ENCODE data around the gene TJP2.

TJP2 gene

GRCh38 chr9:69173891-69174615 is at the start of gene TJP2:
Gene TJP2 (plus strand): TSS chr9:69174277. CDS start chr9:69174373, 96 bp downstream.
- peak within 1 kb of the TSS; percentile 59 for H3K4me3 ChIP-seq (replicated peaks; ENCODE audit: low read depth, low read length)
- no peak for DNase-seq (ENCODE audit: extremely low read depth, low read depth)
- TF ChIP-seq CTCF (IDR thresholded peaks at IDR 0.05; ENCODE audit: low read depth, low read length, missing control alignments) = no peak

- TF ChIP-seq CTCF (IDR thresholded peaks at IDR 0.05; ENCODE audit: low read depth, low read length, missing control alignments) = no peak
- DNase-seq (ENCODE audit: extremely low read depth, low read depth) = peak; percentile 65
- H3K4me3 ChIP-seq (replicated peaks; ENCODE audit: low read depth, low read length) = no peak overlapping the region
Measured at GRCh38 chr9:69130456-69131441, 43.3 kb upstream of the TJP2 start.

- TF ChIP-seq CTCF (IDR thresholded peaks at IDR 0.05; ENCODE audit: low read depth, low read length, missing control alignments) = no peak
- peak; percentile 65 for DNase-seq (ENCODE audit: extremely low read depth, low read depth)
- H3K4me3 ChIP-seq (replicated peaks; ENCODE audit: low read depth, low read length) = no peak overlapping the region
Measured at GRCh38 chr9:69131682-69132081, 42.4 kb upstream of the TJP2 start.

GRCh38 chr9:69132361-69132760 is 41.7 kb upstream of the TJP2 start:
- no peak for DNase-seq (ENCODE audit: extremely low read depth, low read depth)
- no peak for TF ChIP-seq CTCF (IDR thresholded peaks at IDR 0.05; ENCODE audit: low read depth, low read length, missing control alignments)
- no peak overlapping the region for H3K4me3 ChIP-seq (replicated peaks; ENCODE audit: low read depth, low read length)

GRCh38 chr9:69134412-69134811 is 39.7 kb upstream of the TJP2 start:
- no peak for TF ChIP-seq CTCF (IDR thresholded peaks at IDR 0.05; ENCODE audit: low read depth, low read length, missing control alignments)
- no peak for DNase-seq (ENCODE audit: extremely low read depth, low read depth)
- no peak overlapping the region for H3K4me3 ChIP-seq (replicated peaks; ENCODE audit: low read depth, low read length)

- TF ChIP-seq CTCF (IDR thresholded peaks at IDR 0.05; ENCODE audit: low read depth, low read length, missing control alignments) = no peak
- H3K4me3 ChIP-seq (replicated peaks; ENCODE audit: low read depth, low read length) = no peak overlapping the region
- no peak for DNase-seq (ENCODE audit: extremely low read depth, low read depth)
Measured at GRCh38 chr9:69136185-69136584, 37.9 kb upstream of the TJP2 start.

Data from HFF-Myc (cell line).